Endothelial cell of umbilical vein (primary cell): ENCODE results near the gene CD53. TPM values are rescaled to one million over a fixed set of nuclear protein-coding genes. Genes with fewer than 3 reads are reported as not detected.

ENCODE experiments used
- BruUV-seq: library from RNA; stranded (reverse); fragments of 400-500 nt; replicated peaks from 2 replicates; lab custom pipeline; 2021; lab: Mats Ljungman, UMichigan
- CTCF ChIA-PET: fragments of 300-600, 350-600 bp; sonication (Branson Sonifier 250); formaldehyde crosslinking; loops from one replicate; lab custom pipeline; 2021; ENCODE audit warnings: antibody characterized with exemption, inconsistent platforms; lab: Charles Lee
- POLR2A ChIA-PET: fragments of 300-600, 350-600 bp; sonication (Branson Sonifier 250); formaldehyde crosslinking; loops from one replicate; lab custom pipeline; 2021; ENCODE audit warnings: antibody characterized with exemption, inconsistent platforms; lab: Charles Lee
- DNase-seq: peaks from one replicate; pipeline ENCODE4 v3.0.0-alpha.2; 2011; ENCODE audit warnings: low read depth, low spot score
- FAIRE-seq: peaks from 2 replicates; lab custom pipeline; 2011; peaks lifted over from hg19 to GRCh38; lab: Jason Lieb, UNC
- H2AFZ ChIP-seq: 2 replicates; pipeline ENCODE4 v1.6.0; 2012; ENCODE audit warnings: low read depth, low read length, control low read depth, inconsistent platforms
- H3K27ac ChIP-seq: 2 replicates; pipeline ENCODE4 v1.5.1; 2011; ENCODE audit warnings: low read depth, mild to moderate bottlenecking, control low read depth, low read length, moderate library complexity; ENCODE audit not compliant: insufficient read depth
- H3K27me3 ChIP-seq, 2 experiments: 2 replicates each; pipeline versions ENCODE4 v1.6.0 to v1.6.1; 2011; ENCODE audit warnings: low read length in 2 of 2, mixed read lengths in 1 of 2; ENCODE audit not compliant: control insufficient read depth in 2 of 2, insufficient read depth in 2 of 2
- H3K36me3 ChIP-seq, 2 experiments: 2 replicates in 1 of 2; 3 replicates in 1 of 2; pipeline ENCODE4 v1.5.1; 2011; ENCODE audit warnings: low read length in 2 of 2, mild to moderate bottlenecking in 1 of 2, moderate library complexity in 1 of 2; ENCODE audit not compliant: control insufficient read depth in 2 of 2, insufficient read depth in 2 of 2; ENCODE audit errors: extremely low read depth in 1 of 2
- H3K4me1 ChIP-seq: 3 replicates; pipeline ENCODE4 v1.5.1; 2011; ENCODE audit warnings: mild to moderate bottlenecking, low read length; ENCODE audit not compliant: control insufficient read depth, insufficient read depth; ENCODE audit errors: extremely low read depth
- H3K4me2 ChIP-seq: 2 replicates; pipeline ENCODE4 v1.6.1; 2011; ENCODE audit warnings: low read length, control low read depth, mixed read lengths; ENCODE audit not compliant: insufficient read depth
- H3K4me3 ChIP-seq, 3 experiments: fragments of 200-600 bp in 1 of 3; sonication (generic), shearing (Covaris generic) in 1 of 3; replicated peaks in 1 of 3; 2 replicates each; pipeline ENCODE4 v1.5.1; 2011 to 2016; ENCODE audit warnings: control low read depth in 3 of 3, low read length in 3 of 3, mild to moderate bottlenecking in 2 of 3, inconsistent platforms in 1 of 3, low read depth in 1 of 3, moderate library complexity in 1 of 3; ENCODE audit not compliant: insufficient read depth in 1 of 3
- H3K79me2 ChIP-seq: 2 replicates; pipeline ENCODE4 v1.6.0; 2012; ENCODE audit warnings: low read length, inconsistent platforms; ENCODE audit not compliant: control insufficient read depth, insufficient read depth
- H3K9ac ChIP-seq: replicated peaks from 2 replicates; pipeline ENCODE3; 2011; ENCODE audit warnings: low read length, control low read depth; ENCODE audit not compliant: insufficient read depth; ENCODE audit errors: extremely low read depth
- H3K9me1 ChIP-seq: replicated peaks from 3 replicates; pipeline ENCODE4 v1.6.0; 2011; ENCODE audit warnings: mild to moderate bottlenecking, low read length; ENCODE audit not compliant: control insufficient read depth, insufficient read depth; ENCODE audit errors: extremely low read depth
- H3K9me3 ChIP-seq: replicated peaks from 2 replicates; pipeline ENCODE4 v1.5.1; 2012; ENCODE audit warnings: low read length, inconsistent platforms; ENCODE audit not compliant: control insufficient read depth, insufficient read depth
- H4K20me1 ChIP-seq: replicated peaks from 2 replicates; pipeline ENCODE3; 2011; ENCODE audit warnings: mild to moderate bottlenecking, low read length; ENCODE audit not compliant: control insufficient read depth, insufficient read depth; ENCODE audit errors: extremely low read depth
- CTCF ChIP-seq, 2 donors: IDR thresholded peaks; 1 replicate in 1 of 2; 2 replicates in 1 of 2; pipeline ENCODE4 v1.5.1; 2011; ENCODE audit warnings: low read length in 2 of 2, mild to moderate bottlenecking in 2 of 2, moderate library complexity in 2 of 2, control low read depth in 1 of 2, inconsistent platforms in 1 of 2, low read depth in 1 of 2; ENCODE audit not compliant: insufficient read depth in 1 of 2; ENCODE audit errors: extremely low read depth in 1 of 2
- EZH2 ChIP-seq: IDR thresholded peaks from 2 replicates; pipeline ENCODE4 v1.6.1; 2012; ENCODE audit warnings: borderline replicate concordance, low read depth, mild to moderate bottlenecking, moderate library complexity, low read length, inconsistent platforms; ENCODE audit not compliant: severe bottlenecking
- FOS ChIP-seq: IDR thresholded peaks from 2 replicates; pipeline ENCODE4 v1.6.1; 2011; ENCODE audit warnings: mild to moderate bottlenecking, low read length, moderate library complexity, borderline replicate concordance; ENCODE audit not compliant: insufficient read depth
- GATA2 ChIP-seq: IDR thresholded peaks from 2 replicates; pipeline ENCODE4 v1.7.0; 2011; ENCODE audit warnings: low read depth, mild to moderate bottlenecking, moderate library complexity, mixed read lengths, low read length; ENCODE audit not compliant: insufficient read length, insufficient read depth
- JUN ChIP-seq: IDR thresholded peaks from 2 replicates; pipeline ENCODE4 v1.6.1; 2011; ENCODE audit warnings: borderline replicate concordance, low read depth; ENCODE audit not compliant: insufficient read length, insufficient read depth
- MAX ChIP-seq: IDR thresholded peaks from 2 replicates; pipeline ENCODE4 v1.6.1; 2011; ENCODE audit not compliant: insufficient read depth, insufficient read length
- MYC ChIP-seq: IDR thresholded peaks from one replicate; pipeline ENCODE4 v1.6.1; 2011; ENCODE audit warnings: mild to moderate bottlenecking, low read depth, low read length
- POLR2A ChIP-seq: IDR thresholded peaks from 2 replicates; pipeline ENCODE4 v1.6.1; 2012; ENCODE audit warnings: low read depth, mild to moderate bottlenecking, control low read depth, low read length
- POLR2AphosphoS5 ChIP-seq: IDR thresholded peaks from 2 replicates; pipeline ENCODE4 v1.6.1; 2012; ENCODE audit warnings: low read depth, mild to moderate bottlenecking, control low read depth, low read length, moderate library complexity; ENCODE audit not compliant: insufficient read depth
- dilution Hi-C: fragments of 300-500 bp; cut with MboI; formaldehyde crosslinking; loops from one replicate; pipeline ENCODE4 v1.15.0; 2019; ENCODE audit warnings: low sequenced_read_pairs; ENCODE audit not compliant: extremely low pct_ligation_motif_present
- intact Hi-C: fragments of 100-400 bp; cut with micrococcal nuclease; formaldehyde crosslinking; loops from one replicate; pipeline ENCODE4 v1.10.0; 2022
- polyA plus RNA-seq, 4 experiments: library from polyadenylated mRNA; depleted of rRNA in 3 of 4; stranded (reverse) in 3 of 4; unstranded in 1 of 4; fragments of >200 nt; gene quantifications; 2 replicates each; pipeline versions ENCODE4 v1.2.1 to v1.2.3, GENCODE V29; 2011 to 2012; ENCODE audit warnings: missing spikeins in 1 of 4
- total RNA-seq: library from RNA; stranded (reverse); gene quantifications from 2 replicates; pipeline ENCODE4 v1.2.3, GENCODE V29; 2021

Gene CD53
- total and polyA plus RNA-seq, 2 donors (not counting 3 experiments of a cell fraction or from before 2014, with no cell fraction given), result 0.35 TPM; not detected in 1

- H3K79me2 ChIP-seq, result no peaks in the 10 kb centered on the region
- no peak overlapping the region for H3K4me3 ChIP-seq
- dilution Hi-C loops (no loop called here), intact Hi-C loops (no loop called here)
- no peaks in the 10 kb centered on the region for H3K36me3 ChIP-seq
- no peaks in the 10 kb centered on the region for H4K20me1 ChIP-seq
- H2AFZ ChIP-seq, result no peak overlapping the region
- POLR2A ChIA-PET, result no interaction called here
- CTCF ChIA-PET, result no interaction called here
- H3K9me1 ChIP-seq, result no peaks in the 10 kb centered on the region
- H3K27me3 ChIP-seq, result no peaks in the 10 kb centered on the region
- no peak overlapping the region for H3K4me2 ChIP-seq
- TF ChIP-seq POLR2AphosphoS5 (no peak), JUN (no peak), EZH2 (no peak)
- DNase-seq (no peak), FAIRE-seq (no peak)
- no peaks in the 10 kb centered on the region for H3K4me1 ChIP-seq
- BruUV-seq, result no TSS peak
- no peaks in the 10 kb centered on the region for H3K9me3 ChIP-seq
- H3K9ac ChIP-seq, result no peak overlapping the region
- no peak overlapping the region for H3K27ac ChIP-seq
Observed at GRCh38 chr1:110888641-110889040, 15.7 kb downstream of the CD53 start.

- no peak for DNase-seq
- no peak overlapping the region for H3K9ac ChIP-seq
- intact Hi-C loops, result no loop called here
- no peaks in the 10 kb centered on the region for H4K20me1 ChIP-seq
- H3K79me2 ChIP-seq, result no peaks in the 10 kb centered on the region
- H3K9me1 ChIP-seq, result no peaks in the 10 kb centered on the region
- H2AFZ ChIP-seq, result no peak overlapping the region
- TF ChIP-seq JUN (no peak), MAX (no peak), CTCF (IDR thresholded peaks at IDR 0.05; ENCODE audit: extremely low read depth in 1 of 2, insufficient read depth in 1 of 2, low read depth in 1 of 2, low read length in 2 of 2) (no peak), MYC (no peak), POLR2AphosphoS5 (no peak), FOS (no peak), POLR2A (no peak), GATA2 (no peak), EZH2 (no peak)
- H3K4me3 ChIP-seq, result no peak overlapping the region
- ChIA-PET CTCF (no interaction called here), POLR2A (no interaction called here)
- no peak overlapping the region for H3K27ac ChIP-seq
- H3K36me3 ChIP-seq, result no peaks in the 10 kb centered on the region
- no TSS peak for BruUV-seq
- no peaks in the 10 kb centered on the region for H3K9me3 ChIP-seq
- no peak for FAIRE-seq
- H3K27me3 ChIP-seq, result no peaks in the 10 kb centered on the region
- dilution Hi-C loops, result no loop called here
- H3K4me1 ChIP-seq, result no peaks in the 10 kb centered on the region
- H3K4me2 ChIP-seq, result no peak overlapping the region
Observed at GRCh38 chr1:110890474-110891196, 17.7 kb downstream of the CD53 start.
